Thyroid gland (tissue), 4 donors: ENCODE data around the gene AOAH.

ENCODE experiments used
- CTCF ChIP-seq, 6 experiments: fragments of 200-600 bp in 3 of 6; fragments of 450-650 bp in 3 of 6; sonication (generic) in 3 of 6; IDR thresholded peaks; one replicate each; pipeline ENCODE4 v1.5.1; 2016 to 2019; ENCODE audit warnings: antibody characterized with exemption in 6 of 6, mild to moderate bottlenecking in 2 of 6, inconsistent platforms in 1 of 6, moderate library complexity in 1 of 6
- POLR2A ChIP-seq, 2 donors: fragments of 450-650 bp; IDR thresholded peaks; one replicate each; pipeline ENCODE4 v1.6.1; 2017; ENCODE audit warnings: antibody characterized with exemption in 2 of 2, mild to moderate bottlenecking in 2 of 2, moderate library complexity in 1 of 2

- TF ChIP-seq CTCF (IDR thresholded peaks at IDR 0.05) (no peak), POLR2A (IDR thresholded peaks at IDR 0.05) (no peak)
These were observed 71.9 kb downstream of the AOAH start for GRCh38 chr7:36652431-36652830.
